Measurements from ENCODE around the gene TMEM82. TPM values are rescaled to one million over a fixed set of nuclear protein-coding genes. Genes with fewer than 3 reads are reported as not detected.

The TMEM82 gene
- total RNA-seq, 4 donors from 2014 or later = not detected

GRCh38 chr1:15744122-15744679, 1.9 kb downstream of the TMEM82 start:
- peaks cover 5 to 21% (median 12%) of the 10 kb centered on the region in 3 donors for H3K4me1 ChIP-seq
- H3K27me3 ChIP-seq = no peaks in the 10 kb centered on the region
- no peak overlapping the region for H3K27ac ChIP-seq
- intact Hi-C loops (cut with DNase I) = loop anchor here (10.0 kb wide), 1 partner anchor 149 kb away; no protein-coding TSS in a partner anchor
- no peak for DNase-seq
- no peak overlapping the region for H3K4me3 ChIP-seq
- 65% methylated on average over 4 of the region's 30 CpGs; no CpG with 5 or more reads in 1 of the 2 donors for WGBS, 2 donors
- H3K36me3 ChIP-seq = no peaks in the 10 kb centered on the region
- H3K9me3 ChIP-seq = no peaks in the 10 kb centered on the region
- TF ChIP-seq POLR2A (IDR thresholded peaks at IDR 0.05) (no peak), CTCF (IDR thresholded peaks at IDR 0.05) (no peak)

- no peak for DNase-seq
- intact Hi-C loops (cut with DNase I) = loop anchor here (10.0 kb wide), 1 partner anchor 153 kb away; no protein-coding TSS in a partner anchor
These were observed 5.1 kb downstream of the TMEM82 start for GRCh38 chr1:15747378-15747777.

GRCh38 chr1:15748264-15748663, 6.0 kb downstream of the TMEM82 start:
- no peak for DNase-seq
- WGBS, 2 donors = 70 to 91% methylated on average over 4 of the region's 5 CpGs
- no peaks in the 10 kb centered on the region for H3K36me3 ChIP-seq
- no peak for TF ChIP-seq CTCF (IDR thresholded peaks at IDR 0.05)
- H3K4me3 ChIP-seq = no peak overlapping the region
- peaks cover 0 to 14% (median 4%) of the 10 kb centered on the region in 3 donors for H3K4me1 ChIP-seq
- H3K27me3 ChIP-seq = no peaks in the 10 kb centered on the region
- no peak overlapping the region for H3K27ac ChIP-seq
- H3K9me3 ChIP-seq = no peaks in the 10 kb centered on the region
- intact Hi-C loops (cut with DNase I) = loop anchor here (10.0 kb wide), 1 partner anchor 153 kb away; no protein-coding TSS in a partner anchor

More at GRCh38 chr1:15747378-15747777, 5.1 kb downstream of the TMEM82 start:
- Histone ChIP-seq H3K9me3 (no peaks in the 10 kb centered on the region), H3K4me3 (no peak overlapping the region), H3K4me1 (peaks cover 0 to 14% (median 4%) of the 10 kb centered on the region in 3 donors), H3K36me3 (no peaks in the 10 kb centered on the region), H3K27ac (no peak overlapping the region), H3K27me3 (no peaks in the 10 kb centered on the region)
- 72% methylated on average over 4 to 5 of the region's 8 CpGs for WGBS, 2 donors
- TF ChIP-seq CTCF (IDR thresholded peaks at IDR 0.05) = no peak
- no peak for TF ChIP-seq POLR2A (IDR thresholded peaks at IDR 0.05)

GRCh38 chr1:15748690-15749398, 6.5 kb downstream of the TMEM82 start:
- H3K27me3 ChIP-seq = no peaks in the 10 kb centered on the region
- intact Hi-C loops (cut with DNase I) = loop anchor here (10.0 kb wide), 1 partner anchor 154 kb away; no protein-coding TSS in a partner anchor
- no peak overlapping the region for H3K4me3 ChIP-seq
- peaks cover 0 to 14% (median 4%) of the 10 kb centered on the region in 3 donors for H3K4me1 ChIP-seq
- 80% methylated on average over 9 of the region's 10 CpGs; no CpG with 5 or more reads in 1 of the 2 donors for WGBS, 2 donors
- H3K36me3 ChIP-seq = no peaks in the 10 kb centered on the region
- TF ChIP-seq POLR2A (IDR thresholded peaks at IDR 0.05) (no peak), CTCF (IDR thresholded peaks at IDR 0.05) (no peak)
- H3K27ac ChIP-seq = peak overlapping the region in 2 of 4 donors; percentile 13 to 52
- H3K9me3 ChIP-seq = no peaks in the 10 kb centered on the region
- DNase-seq = no peak

Data from esophagus squamous epithelium (tissue), 5 donors.